AG04450 (cell line): ENCODE results near the gene TEKT5. TPM values are rescaled to one million over a fixed set of nuclear protein-coding genes. Genes with fewer than 3 reads are reported as not detected.

Experiments used
- CTCF ChIA-PET: fragments of 300-600, 350-600 bp; formaldehyde crosslinking; extraction: SDS; loops from one replicate; lab custom pipeline; 2022; ENCODE audit warnings: antibody characterized with exemption, inconsistent platforms; lab: Charles Lee
- POLR2A ChIA-PET: fragments of 350-600 bp; formaldehyde crosslinking; extraction: SDS; loops from one replicate; lab custom pipeline; 2021; ENCODE audit warnings: antibody characterized with exemption, inconsistent platforms; lab: Yijun Ruan, JAX
- DNase-seq: peaks from one replicate; pipeline ENCODE4 v3.0.0-alpha.2; 2011; ENCODE audit warnings: low read depth, low spot score
- H3K27ac ChIP-seq: one replicate; pipeline ENCODE4 v1.5.1; 2012; ENCODE audit warnings: low read depth, low read length, control low read depth
- H3K27me3 ChIP-seq: one replicate; pipeline ENCODE4 v1.6.0; 2012; ENCODE audit warnings: low read length; ENCODE audit not compliant: control insufficient read depth, insufficient read depth
- H3K4me3 ChIP-seq: 2 replicates; pipeline ENCODE4 v1.5.1; 2011; ENCODE audit warnings: mild to moderate bottlenecking, low read depth, low read length, control low read depth
- H3K9me3 ChIP-seq: 2 replicates; pipeline ENCODE4 v1.5.1; 2012; ENCODE audit warnings: low read length; ENCODE audit not compliant: control insufficient read depth, insufficient read depth
- CTCF ChIP-seq: IDR thresholded peaks from 2 replicates; pipeline ENCODE4 v1.5.1; 2011; ENCODE audit warnings: low read depth, low read length, control low read depth, inconsistent platforms
- polyA plus RNA-seq: library from polyadenylated mRNA; depleted of rRNA; stranded (reverse); fragments of >200 nt; gene quantifications from 2 replicates; pipeline ENCODE4 v1.2.3, GENCODE V29; 2011

TEKT5 gene
- polyA plus RNA-seq, 1 experiment, result 0.15 TPM

- DNase-seq, result no peak
- ChIA-PET POLR2A (no interaction called here), CTCF (interaction anchor here (0.5 kb wide), 1 partner anchor 87 kb away, joined by 3 read pairs; no protein-coding TSS in a partner anchor)
- Histone ChIP-seq H3K9me3 (no peaks in the 10 kb centered on the region), H3K27ac (no peak overlapping the region), H3K27me3 (peaks cover 11% of the 10 kb centered on the region), H3K4me3 (no peak overlapping the region)
- TF ChIP-seq CTCF, result no peak
Observed at GRCh38 chr16:10597187-10597601, 97.5 kb downstream of the TEKT5 start.

- Histone ChIP-seq H3K27ac (no peak overlapping the region), H3K9me3 (no peaks in the 10 kb centered on the region), H3K4me3 (no peak overlapping the region), H3K27me3 (peaks cover 10% of the 10 kb centered on the region)
- no peak for DNase-seq
- no peak for TF ChIP-seq CTCF
- CTCF ChIA-PET, result no interaction called here
- POLR2A ChIA-PET, result no interaction called here
Observed at GRCh38 chr16:10594312-10594950, 100.3 kb downstream of the TEKT5 start.

GRCh38 chr16:10592611-10593010 lies 102.1 kb downstream of the TEKT5 start:
- Histone ChIP-seq H3K9me3 (no peaks in the 10 kb centered on the region), H3K27me3 (peaks cover 8% of the 10 kb centered on the region), H3K4me3 (no peak overlapping the region), H3K27ac (no peak overlapping the region)
- CTCF ChIA-PET, result no interaction called here
- TF ChIP-seq CTCF, result no peak
- DNase-seq, result no peak
- POLR2A ChIA-PET, result no interaction called here

GRCh38 chr16:10590342-10590741 lies 104.4 kb downstream of the TEKT5 start:
- no peak for DNase-seq
- Histone ChIP-seq H3K27me3 (peaks cover 4% of the 10 kb centered on the region), H3K4me3 (no peak overlapping the region), H3K9me3 (no peaks in the 10 kb centered on the region), H3K27ac (no peak overlapping the region)
- POLR2A ChIA-PET, result no interaction called here
- no peak for TF ChIP-seq CTCF
- CTCF ChIA-PET, result interaction anchor here (2.4 kb wide), 1 partner anchor 10 kb away, joined by 6 read pairs; the partner anchor contains the start of gene EMP2

- no peak for DNase-seq
- Histone ChIP-seq H3K27me3 (peaks cover 4% of the 10 kb centered on the region), H3K27ac (no peak overlapping the region), H3K4me3 (no peak overlapping the region), H3K9me3 (no peaks in the 10 kb centered on the region)
- ChIA-PET CTCF (interaction anchor here (2.4 kb wide), 1 partner anchor 9 kb away, joined by 6 read pairs; the partner anchor contains the start of gene EMP2), POLR2A (no interaction called here)
- TF ChIP-seq CTCF, result no peak
Observed at GRCh38 chr16:10589109-10589508, 105.6 kb downstream of the TEKT5 start.
